ENCODE measurements around the gene EML6.

DNA sequence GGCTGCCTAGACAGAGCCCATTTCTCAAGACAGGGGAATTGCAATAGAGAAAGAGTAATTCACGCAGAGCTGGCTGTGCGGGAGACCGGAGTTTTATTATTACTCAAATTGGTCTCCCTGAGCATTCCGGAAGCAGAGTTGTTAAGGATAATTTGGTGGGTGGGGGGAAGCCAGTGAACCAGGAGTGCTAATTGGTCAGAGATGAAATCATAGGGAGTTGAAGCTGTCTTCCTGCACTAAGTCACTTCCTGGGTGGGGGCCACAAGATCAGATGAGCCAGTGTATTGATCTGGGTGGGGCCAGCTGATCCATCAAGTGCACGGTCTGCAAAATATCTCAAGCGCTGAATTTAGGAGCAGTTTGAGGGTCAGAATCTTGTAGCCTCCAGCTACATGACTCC is 242.0 kb downstream of the EML6 start:
- TF ChIP-seq, protein P1, sequence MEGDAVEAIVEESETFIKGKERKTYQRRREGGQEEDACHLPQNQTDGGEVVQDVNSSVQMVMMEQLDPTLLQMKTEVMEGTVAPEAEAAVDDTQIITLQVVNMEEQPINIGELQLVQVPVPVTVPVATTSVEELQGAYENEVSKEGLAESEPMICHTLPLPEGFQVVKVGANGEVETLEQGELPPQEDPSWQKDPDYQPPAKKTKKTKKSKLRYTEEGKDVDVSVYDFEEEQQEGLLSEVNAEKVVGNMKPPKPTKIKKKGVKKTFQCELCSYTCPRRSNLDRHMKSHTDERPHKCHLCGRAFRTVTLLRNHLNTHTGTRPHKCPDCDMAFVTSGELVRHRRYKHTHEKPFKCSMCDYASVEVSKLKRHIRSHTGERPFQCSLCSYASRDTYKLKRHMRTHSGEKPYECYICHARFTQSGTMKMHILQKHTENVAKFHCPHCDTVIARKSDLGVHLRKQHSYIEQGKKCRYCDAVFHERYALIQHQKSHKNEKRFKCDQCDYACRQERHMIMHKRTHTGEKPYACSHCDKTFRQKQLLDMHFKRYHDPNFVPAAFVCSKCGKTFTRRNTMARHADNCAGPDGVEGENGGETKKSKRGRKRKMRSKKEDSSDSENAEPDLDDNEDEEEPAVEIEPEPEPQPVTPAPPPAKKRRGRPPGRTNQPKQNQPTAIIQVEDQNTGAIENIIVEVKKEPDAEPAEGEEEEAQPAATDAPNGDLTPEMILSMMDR (conservative IDR thresholded peaks at IDR 0.05 in 1 of 2, IDR thresholded peaks at IDR 0.05 in 1 of 2; ENCODE audit: low read depth in 1 of 2, low read length in 2 of 2): no peak
- no peak for TF ChIP-seq EZH2 (IDR thresholded peaks at IDR 0.05; ENCODE audit: low read length, missing control alignments)

Measured in fibroblast of lung (primary cell).